ENCODE data around the gene THSD4. TPM values are rescaled to one million over a fixed set of nuclear protein-coding genes. Genes with fewer than 3 reads are reported as not detected.

THSD4 gene
- total RNA-seq, 1 donor from 2014 or later: 2.5 TPM

GRCh38 chr15:71623111-71623510 is 507.8 kb downstream of the THSD4 start:
- no peaks in the 10 kb centered on the region for H3K4me1 Mint-ChIP-seq (ENCODE audit: low read depth, unreplicated experiment)
- no peaks in the 10 kb centered on the region for H3K36me3 ChIP-seq (ENCODE audit: insufficient read depth, low read length)
- FAIRE-seq (no peak), DNase-seq (ENCODE audit: low read depth) (no peak)
- H3K79me2 ChIP-seq (ENCODE audit: insufficient read depth, low read length): no peaks in the 10 kb centered on the region
- H3K4me2 ChIP-seq (ENCODE audit: low read length): no peak overlapping the region
- no peak overlapping the region for H3K4me3 ChIP-seq (ENCODE audit: insufficient read depth, low read depth, low read length)
- H3K27ac ChIP-seq (ENCODE audit: low read depth, low read length): no peak overlapping the region
- H4K20me1 ChIP-seq (ENCODE audit: insufficient read depth, low read length): no peaks in the 10 kb centered on the region
- no peak overlapping the region for H3K4me3 Mint-ChIP-seq (ENCODE audit: unreplicated experiment)
- no peaks in the 10 kb centered on the region for H3K27me3 ChIP-seq (ENCODE audit: insufficient read depth, low read length)
- H3K9me3 Mint-ChIP-seq (ENCODE audit: unreplicated experiment): no peaks in the 10 kb centered on the region
- TF ChIP-seq CTCF (IDR thresholded peaks at IDR 0.05; ENCODE audit: insufficient read depth, low read depth, low read length): no peak
- H3K9me3 ChIP-seq (ENCODE audit: insufficient read depth, low read depth, low read length): no peaks in the 10 kb centered on the region
- H2AFZ ChIP-seq (ENCODE audit: low read depth, low read length): no peak overlapping the region
- H3K9ac ChIP-seq (ENCODE audit: low read length): no peak overlapping the region
- no peaks in the 10 kb centered on the region for H3K36me3 Mint-ChIP-seq (ENCODE audit: low read depth, unreplicated experiment)
- H3K4me1 ChIP-seq (ENCODE audit: insufficient read depth, low read length): no peaks in the 10 kb centered on the region
- H3K27me3 Mint-ChIP-seq (ENCODE audit: low read depth, unreplicated experiment): no peaks in the 10 kb centered on the region
- no peak overlapping the region for H3K27ac Mint-ChIP-seq (ENCODE audit: unreplicated experiment)

- no peak for FAIRE-seq
- Mint-ChIP-seq H3K4me1 (ENCODE audit: low read depth, unreplicated experiment) (no peaks in the 10 kb centered on the region), H3K27me3 (ENCODE audit: low read depth, unreplicated experiment) (no peaks in the 10 kb centered on the region), H3K36me3 (ENCODE audit: low read depth, unreplicated experiment) (no peaks in the 10 kb centered on the region), H3K4me3 (ENCODE audit: unreplicated experiment) (no peak overlapping the region), H3K27ac (ENCODE audit: unreplicated experiment) (no peak overlapping the region), H3K9me3 (ENCODE audit: unreplicated experiment) (no peaks in the 10 kb centered on the region)
- H3K9me3 ChIP-seq (ENCODE audit: insufficient read depth, low read depth, low read length): no peaks in the 10 kb centered on the region
- H3K4me3 ChIP-seq (ENCODE audit: insufficient read depth, low read depth, low read length): no peak overlapping the region
- no peaks in the 10 kb centered on the region for H3K4me1 ChIP-seq (ENCODE audit: insufficient read depth, low read length)
- no peaks in the 10 kb centered on the region for H3K36me3 ChIP-seq (ENCODE audit: insufficient read depth, low read length)
- H4K20me1 ChIP-seq (ENCODE audit: insufficient read depth, low read length): no peaks in the 10 kb centered on the region
- H3K9ac ChIP-seq (ENCODE audit: low read length): no peak overlapping the region
- no peaks in the 10 kb centered on the region for H3K27me3 ChIP-seq (ENCODE audit: insufficient read depth, low read length)
- no peak overlapping the region for H2AFZ ChIP-seq (ENCODE audit: low read depth, low read length)
- no peaks in the 10 kb centered on the region for H3K79me2 ChIP-seq (ENCODE audit: insufficient read depth, low read length)
- TF ChIP-seq CTCF (IDR thresholded peaks at IDR 0.05; ENCODE audit: insufficient read depth, low read depth, low read length) (no peak), EZH2 (IDR thresholded peaks at IDR 0.05; ENCODE audit: insufficient read depth, low read length) (no peak)
- no peak overlapping the region for H3K4me2 ChIP-seq (ENCODE audit: low read length)
- no peak overlapping the region for H3K27ac ChIP-seq (ENCODE audit: low read depth, low read length)
- DNase-seq (ENCODE audit: low read depth): no peak
These were observed 511.4 kb downstream of the THSD4 start for GRCh38 chr15:71626596-71627088.

DNA sequence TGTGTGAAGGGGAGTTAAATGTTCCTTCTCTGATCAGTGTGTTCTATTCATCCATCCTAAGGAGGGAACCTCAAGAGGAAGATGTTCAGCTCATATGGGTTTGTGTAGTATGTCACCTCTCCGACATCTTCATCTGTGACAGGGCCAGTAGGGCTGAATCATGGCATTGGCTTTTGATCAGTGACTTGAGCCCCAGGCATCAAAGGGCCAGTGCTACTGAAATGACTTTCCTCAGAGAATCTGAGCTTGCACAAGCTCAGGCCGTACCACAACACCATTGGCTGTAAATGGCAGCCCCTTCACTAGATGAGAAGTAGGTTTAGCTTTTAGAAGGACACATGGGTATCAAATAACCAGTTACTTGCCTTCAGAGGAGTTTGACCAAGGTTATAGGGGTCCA is 511.9 kb downstream of the THSD4 start:
- no peaks in the 10 kb centered on the region for H3K4me1 Mint-ChIP-seq (ENCODE audit: low read depth, unreplicated experiment)
- Histone ChIP-seq H3K4me1 (ENCODE audit: insufficient read depth, low read length) (no peaks in the 10 kb centered on the region), H2AFZ (ENCODE audit: low read depth, low read length) (no peak overlapping the region), H3K79me2 (ENCODE audit: insufficient read depth, low read length) (no peaks in the 10 kb centered on the region), H3K9ac (ENCODE audit: low read length) (no peak overlapping the region), H3K9me3 (ENCODE audit: insufficient read depth, low read depth, low read length) (no peaks in the 10 kb centered on the region), H4K20me1 (ENCODE audit: insufficient read depth, low read length) (no peaks in the 10 kb centered on the region), H3K27ac (ENCODE audit: low read depth, low read length) (no peak overlapping the region), H3K27me3 (ENCODE audit: insufficient read depth, low read length) (no peaks in the 10 kb centered on the region), H3K4me3 (ENCODE audit: insufficient read depth, low read depth, low read length) (no peak overlapping the region), H3K36me3 (ENCODE audit: insufficient read depth, low read length) (no peaks in the 10 kb centered on the region), H3K4me2 (ENCODE audit: low read length) (no peak overlapping the region)
- DNase-seq (ENCODE audit: low read depth) (no peak), FAIRE-seq (no peak)
- H3K27ac Mint-ChIP-seq (ENCODE audit: unreplicated experiment): no peak overlapping the region
- no peak overlapping the region for H3K4me3 Mint-ChIP-seq (ENCODE audit: unreplicated experiment)
- no peaks in the 10 kb centered on the region for H3K27me3 Mint-ChIP-seq (ENCODE audit: low read depth, unreplicated experiment)
- no peaks in the 10 kb centered on the region for H3K9me3 Mint-ChIP-seq (ENCODE audit: unreplicated experiment)
- no peak for TF ChIP-seq CTCF (IDR thresholded peaks at IDR 0.05; ENCODE audit: insufficient read depth, low read depth, low read length)
- TF ChIP-seq EZH2 (IDR thresholded peaks at IDR 0.05; ENCODE audit: insufficient read depth, low read length): no peak
- H3K36me3 Mint-ChIP-seq (ENCODE audit: low read depth, unreplicated experiment): no peaks in the 10 kb centered on the region
